Panc1 (cell line): Measurements from ENCODE around the gene FYTTD1. TPM values are rescaled to one million over a fixed set of nuclear protein-coding genes. Genes with fewer than 3 reads are reported as not detected.

Source experiments
- ATAC-seq: fragments of 200-7000 bp; cut with Tn5 transposase; 2 replicates; pipeline ENCODE4 v1.9.1; 2020; ENCODE audit warnings: mild to moderate bottlenecking, moderate library complexity
- BruUV-seq: library from RNA; stranded (reverse); fragments of 400-500 nt; replicated peaks from 2 replicates; lab custom pipeline; 2021; lab: Mats Ljungman, UMichigan
- CTCF ChIA-PET: fragments of 300-600 bp; sonication (Branson Sonifier 250); formaldehyde crosslinking; loops from one replicate; lab custom pipeline; 2022; ENCODE audit warnings: antibody characterized with exemption; lab: Charles Lee
- POLR2A ChIA-PET: fragments of 300-600 bp; sonication (Branson Sonifier 250); formaldehyde crosslinking; loops from one replicate; lab custom pipeline; 2022; ENCODE audit warnings: antibody characterized with exemption; lab: Charles Lee
- DNase-seq: peaks from one replicate; pipeline ENCODE4 v3.0.0-alpha.2; 2010; ENCODE audit warnings: low read depth, low spot score
- H3K27ac ChIP-seq: 2 replicates; pipeline ENCODE4 v1.5.1; 2011; ENCODE audit warnings: mild to moderate bottlenecking, low read length, inconsistent platforms
- H3K27me3 ChIP-seq: fragments of 200-500 bp; sonication (Bioruptor generic); 2 replicates; pipeline ENCODE4 v1.6.0; 2014; ENCODE audit warnings: low read length, inconsistent platforms; ENCODE audit not compliant: control insufficient read depth, insufficient read depth
- H3K36me3 ChIP-seq: fragments of 200-500 bp; sonication (Bioruptor generic); 2 replicates; pipeline ENCODE4 v1.5.1; 2014; ENCODE audit warnings: inconsistent platforms, mild to moderate bottlenecking, low read length, moderate library complexity; ENCODE audit not compliant: control insufficient read depth, insufficient read depth
- H3K4me1 ChIP-seq: 2 replicates; pipeline ENCODE4 v1.5.1; 2011; ENCODE audit warnings: inconsistent platforms, mild to moderate bottlenecking, low read length, moderate library complexity; ENCODE audit not compliant: control insufficient read depth, insufficient read depth
- H3K4me3 ChIP-seq, 2 experiments: 2 replicates each; pipeline ENCODE4 v1.5.1; 2011 to 2012; ENCODE audit warnings: low read depth in 2 of 2, low read length in 2 of 2, mild to moderate bottlenecking in 2 of 2, inconsistent platforms in 1 of 2, moderate library complexity in 1 of 2
- H3K9me3 ChIP-seq: fragments of 200-500 bp; sonication (Bioruptor generic); 2 replicates; pipeline ENCODE4 v1.5.1; 2014; ENCODE audit warnings: low read depth, mild to moderate bottlenecking, inconsistent platforms, low read length, moderate library complexity; ENCODE audit not compliant: control insufficient read depth, insufficient read depth
- CTCF ChIP-seq: fragments of 450-650 bp; IDR thresholded peaks from 2 replicates; pipeline ENCODE4 v1.5.1; 2017; ENCODE audit warnings: mild to moderate bottlenecking
- POLR2AphosphoS5 ChIP-seq: IDR thresholded peaks from 2 replicates; pipeline ENCODE4 v1.6.1; 2012; ENCODE audit warnings: mild to moderate bottlenecking, low read depth, low read length, moderate library complexity
- REST ChIP-seq, 2 experiments: IDR thresholded peaks; 2 replicates each; pipeline ENCODE4 v1.6.1; 2011 to 2012; ENCODE audit warnings: low read depth in 2 of 2, control low read depth in 1 of 2, low read length in 1 of 2, mild to moderate bottlenecking in 1 of 2, moderate library complexity in 1 of 2; ENCODE audit not compliant: insufficient read depth in 1 of 2
- SIN3A ChIP-seq: IDR thresholded peaks from 2 replicates; pipeline ENCODE4 v1.6.1; 2012; ENCODE audit warnings: low read depth, mild to moderate bottlenecking, low read length, moderate library complexity, borderline replicate concordance; ENCODE audit not compliant: insufficient read depth
- TCF7L2 ChIP-seq: IDR thresholded peaks from 2 replicates; pipeline ENCODE4 v1.6.1; 2011; ENCODE audit warnings: mild to moderate bottlenecking, low read depth, low read length, inconsistent platforms
- in situ Hi-C: cut with HindIII; loops from 2 replicates; pipeline ENCODE4 v1.10.0; 2016; ENCODE audit warnings: low sequenced_read_pairs, low pct_unique_long_range_greater_than_20kb
- intact Hi-C: fragments of 100-400 bp; cut with micrococcal nuclease; formaldehyde crosslinking; loops from one replicate; pipeline ENCODE4 v1.10.0; 2022; ENCODE audit not compliant: unreplicated experiment
- total RNA-seq: library from RNA; stranded (reverse); gene quantifications from one replicate; pipeline ENCODE4 v1.2.1, GENCODE V29; 2021; ENCODE audit not compliant: unreplicated experiment

FYTTD1 gene
- total RNA-seq, 1 experiment from 2014 or later = 77.8 TPM

- ChIA-PET POLR2A (interaction anchor here (0.5 kb wide), 1 partner anchor 9 kb away, joined by 3 read pairs; no protein-coding TSS in a partner anchor), CTCF (interaction anchor here (0.6 kb wide), 1 partner anchor 188 kb away, joined by 3 read pairs; no protein-coding TSS in a partner anchor)
- intact Hi-C loops (no loop called here), in situ Hi-C loops (no loop called here)
- TF ChIP-seq SIN3A (no peak), POLR2AphosphoS5 (no peak), CTCF (no peak), REST (IDR thresholded peaks at IDR 0.05; ENCODE audit: insufficient read depth in 1 of 2, low read depth in 2 of 2, low read length in 1 of 2) (no peak), TCF7L2 (no peak)
- Histone ChIP-seq H3K27ac (no peak overlapping the region), H3K27me3 (no peaks in the 10 kb centered on the region), H3K36me3 (0 out of 2 replicates have a peak, but pooled peaks cover 5% of the 10 kb centered on the region), H3K9me3 (no peaks in the 10 kb centered on the region), H3K4me3 (no peak overlapping the region), H3K4me1 (peaks cover 13% of the 10 kb centered on the region; the same call in 1 of the 2 replicates)
- DNase-seq (no peak), ATAC-seq (no peak)
- BruUV-seq = no TSS peak
Measured at GRCh38 chr3:197789309-197789708, 39.6 kb downstream of the FYTTD1 start.

GRCh38 chr3:197790033-197790432 is 40.4 kb downstream of the FYTTD1 start:
- in situ Hi-C loops = no loop called here
- ATAC-seq (no peak), DNase-seq (no peak)
- Histone ChIP-seq H3K4me3 (no peak overlapping the region; a peak in 1 of 4 replicates), H3K4me1 (peaks cover 13% of the 10 kb centered on the region; the same call in 1 of the 2 replicates), H3K27ac (peak overlapping the region; percentile 86), H3K9me3 (no peaks in the 10 kb centered on the region), H3K27me3 (no peaks in the 10 kb centered on the region), H3K36me3 (0 out of 2 replicates have a peak, but pooled peaks cover 3% of the 10 kb centered on the region)
- intact Hi-C loops = no loop called here
- CTCF ChIA-PET = interaction anchor here (0.6 kb wide), 1 partner anchor 43 kb away, joined by 3 read pairs; no protein-coding TSS in a partner anchor
- POLR2A ChIA-PET = no interaction called here
- TF ChIP-seq POLR2AphosphoS5 (no peak), REST (IDR thresholded peaks at IDR 0.05; ENCODE audit: insufficient read depth in 1 of 2, low read depth in 2 of 2, low read length in 1 of 2) (no peak), SIN3A (no peak), CTCF (no peak), TCF7L2 (no peak)
- no TSS peak for BruUV-seq
